ENCODE measurements around the gene CDH23.

CDH23 gene

DNA sequence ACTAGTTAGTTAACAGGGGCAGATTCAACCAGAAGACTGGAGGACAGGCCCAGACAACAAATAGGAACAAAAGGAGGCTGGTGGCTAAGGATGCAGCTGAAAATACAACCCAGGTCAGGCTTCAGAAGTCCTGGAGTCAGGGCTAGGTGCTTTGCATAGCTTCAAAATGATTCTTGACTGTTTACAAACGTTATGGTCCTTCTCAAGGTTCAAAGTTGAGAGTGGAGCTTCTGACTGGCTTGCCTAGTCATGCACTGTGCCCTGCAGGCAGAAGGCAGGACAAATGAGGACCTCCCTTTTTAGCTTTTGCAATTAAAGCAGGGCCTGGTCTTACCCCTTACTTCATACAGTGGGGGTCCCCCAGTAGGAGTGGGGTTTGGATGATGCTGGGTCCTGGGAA lies 4.4 kb upstream of the CDH23 start:
- no peak overlapping the region for H3K27ac ChIP-seq (ENCODE audit: low read depth, low read length)
- no peaks in the 10 kb centered on the region for H3K9me3 ChIP-seq (ENCODE audit: control insufficient read depth, insufficient read depth, low read length)
- no peak overlapping the region for H3K4me3 ChIP-seq (ENCODE audit: low read depth, low read length)
- peaks cover 33% of the 10 kb centered on the region for H3K27me3 ChIP-seq (ENCODE audit: control insufficient read depth, insufficient read depth, low read length)
- H3K36me3 ChIP-seq (ENCODE audit: control insufficient read depth, insufficient read depth, low read length): no peaks in the 10 kb centered on the region
- H3K4me1 ChIP-seq (ENCODE audit: control insufficient read depth, insufficient read depth, low read length): peaks cover 13% of the 10 kb centered on the region; the same call in 1 of the 2 replicates
- H3K9ac ChIP-seq (ENCODE audit: low read depth, low read length): no peak overlapping the region

DNA sequence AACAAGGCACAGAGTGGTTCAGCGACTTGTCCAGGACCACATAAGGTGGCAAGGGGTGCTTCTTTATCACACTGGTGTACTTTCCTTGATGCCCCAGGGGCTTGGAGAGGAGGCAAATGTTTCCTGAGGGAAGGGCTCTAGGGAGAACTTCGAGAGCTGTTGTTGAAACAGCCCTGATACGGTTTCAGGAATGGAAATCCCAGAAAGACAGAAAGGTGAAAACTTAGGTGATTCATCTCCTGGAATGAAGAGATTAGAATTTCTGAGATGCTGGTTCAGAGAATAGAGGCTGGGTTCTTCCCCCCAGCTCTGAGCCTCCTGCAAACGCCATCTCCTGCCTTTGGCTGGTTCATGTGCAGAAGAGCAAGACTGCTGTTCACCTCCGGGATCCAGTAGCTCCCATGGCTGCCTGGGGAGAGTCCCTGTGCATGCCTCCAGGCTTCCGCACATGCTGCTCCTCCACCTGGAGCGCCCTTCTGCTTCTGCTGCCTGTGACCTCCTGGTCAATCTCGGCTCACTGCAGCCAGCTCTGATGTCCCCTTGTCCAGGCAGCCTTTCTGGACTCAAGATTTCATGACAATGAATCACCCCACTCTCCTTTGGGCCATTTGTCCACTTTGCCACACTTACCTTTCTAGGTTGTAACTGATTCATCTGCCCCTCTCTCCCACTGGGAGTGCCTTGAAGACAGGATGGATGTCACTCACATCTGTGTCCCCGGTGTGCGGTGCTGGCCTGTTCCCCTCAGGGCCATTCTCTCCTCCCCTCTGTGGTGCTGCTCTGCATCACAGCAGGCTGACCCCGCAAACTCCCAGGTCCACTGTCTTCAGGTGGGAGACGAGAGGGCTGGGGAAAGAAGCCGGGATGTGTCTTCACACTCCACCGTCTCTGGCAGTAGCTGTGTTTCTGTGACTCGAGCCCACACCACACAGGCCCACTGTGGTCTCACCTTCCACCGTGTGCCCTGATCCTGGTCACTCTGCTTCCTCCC lies 3.6 kb upstream of the CDH23 start:
- Histone ChIP-seq H3K9ac (ENCODE audit: low read depth, low read length) (no peak overlapping the region), H3K27ac (ENCODE audit: low read depth, low read length) (no peak overlapping the region), H3K36me3 (ENCODE audit: control insufficient read depth, insufficient read depth, low read length) (no peaks in the 10 kb centered on the region), H3K27me3 (ENCODE audit: control insufficient read depth, insufficient read depth, low read length) (peaks cover 41% of the 10 kb centered on the region), H3K4me3 (ENCODE audit: low read depth, low read length) (no peak overlapping the region), H3K4me1 (ENCODE audit: control insufficient read depth, insufficient read depth, low read length) (peaks cover 16% of the 10 kb centered on the region; the same call in 1 of the 2 replicates), H3K9me3 (ENCODE audit: control insufficient read depth, insufficient read depth, low read length) (no peaks in the 10 kb centered on the region)

DNA sequence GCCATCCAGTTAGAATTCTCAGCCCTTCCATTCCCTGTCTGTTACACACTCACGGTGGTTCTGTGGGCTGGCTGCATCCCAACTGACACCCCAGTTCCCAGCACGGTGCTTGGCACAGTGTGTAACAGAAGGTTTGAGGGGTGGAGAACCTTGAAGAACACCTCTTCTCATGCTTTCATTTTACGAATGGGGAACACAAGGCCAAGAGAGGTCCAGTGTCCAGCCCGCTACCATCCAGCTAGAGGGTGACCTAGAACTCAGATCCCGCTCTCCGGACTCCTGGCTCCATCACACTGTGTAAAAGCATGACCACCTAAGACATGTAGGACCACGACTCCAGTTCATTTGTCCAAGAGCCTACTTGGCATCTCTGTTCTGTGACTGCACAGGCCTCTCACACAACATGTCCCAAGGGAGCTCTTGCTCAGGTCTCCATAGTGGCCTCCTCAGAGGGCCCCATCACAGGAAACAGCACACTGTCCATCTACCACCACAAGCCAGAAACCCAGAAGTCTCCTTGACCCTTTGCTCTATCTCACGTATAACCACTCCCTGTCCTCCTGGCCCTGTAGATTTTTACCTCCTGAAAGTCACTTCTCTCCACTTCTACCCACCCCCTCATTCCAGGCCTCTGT lies 2.8 kb upstream of the CDH23 start:
- H3K4me3 ChIP-seq (ENCODE audit: low read depth, low read length): no peak overlapping the region
- H3K27me3 ChIP-seq (ENCODE audit: control insufficient read depth, insufficient read depth, low read length): peaks cover 50% of the 10 kb centered on the region
- peaks cover 22% of the 10 kb centered on the region for H3K4me1 ChIP-seq (ENCODE audit: control insufficient read depth, insufficient read depth, low read length)
- H3K36me3 ChIP-seq (ENCODE audit: control insufficient read depth, insufficient read depth, low read length): no peaks in the 10 kb centered on the region
- no peak overlapping the region for H3K27ac ChIP-seq (ENCODE audit: low read depth, low read length)
- no peaks in the 10 kb centered on the region for H3K9me3 ChIP-seq (ENCODE audit: control insufficient read depth, insufficient read depth, low read length)
- no peak overlapping the region for H3K9ac ChIP-seq (ENCODE audit: low read depth, low read length)

DNA sequence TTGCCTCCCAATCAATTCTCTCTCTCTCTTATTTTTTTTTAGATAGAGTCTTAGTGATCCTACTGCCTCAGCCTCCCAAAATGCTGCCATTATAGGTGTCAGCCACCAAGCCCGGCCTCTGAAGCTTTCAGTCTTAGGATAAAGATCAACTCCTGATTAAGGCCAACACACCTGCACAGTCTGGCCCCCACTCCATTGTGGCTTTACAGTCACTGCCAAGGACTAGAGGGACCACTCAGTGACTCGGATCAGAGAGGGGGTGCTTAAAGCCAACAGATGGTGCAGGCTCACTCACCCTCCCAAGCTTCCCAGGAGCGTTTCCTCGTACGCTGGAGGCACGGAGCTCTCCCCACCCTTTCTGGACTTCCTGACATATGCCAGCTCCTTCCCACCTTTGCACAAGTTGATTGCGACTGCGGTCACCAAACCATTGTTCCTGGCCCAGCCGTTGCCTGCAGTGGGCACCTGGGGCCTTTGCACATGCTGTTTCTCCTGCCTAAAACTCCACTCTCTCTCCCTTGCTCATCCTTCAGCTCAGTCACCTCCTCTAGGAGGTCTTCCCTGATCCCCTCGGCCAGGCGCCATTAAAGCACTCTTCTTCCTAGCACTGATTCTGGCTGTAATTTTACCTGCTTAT lies 1.7 kb upstream of the CDH23 start:
- Histone ChIP-seq H3K9me3 (ENCODE audit: control insufficient read depth, insufficient read depth, low read length) (no peaks in the 10 kb centered on the region), H3K4me1 (ENCODE audit: control insufficient read depth, insufficient read depth, low read length) (peaks cover 25% of the 10 kb centered on the region), H3K9ac (ENCODE audit: low read depth, low read length) (no peak overlapping the region), H3K4me3 (ENCODE audit: low read depth, low read length) (no peak overlapping the region), H3K36me3 (ENCODE audit: control insufficient read depth, insufficient read depth, low read length) (no peaks in the 10 kb centered on the region), H3K27me3 (ENCODE audit: control insufficient read depth, insufficient read depth, low read length) (peaks cover 60% of the 10 kb centered on the region), H3K27ac (ENCODE audit: low read depth, low read length) (no peak overlapping the region)

DNA sequence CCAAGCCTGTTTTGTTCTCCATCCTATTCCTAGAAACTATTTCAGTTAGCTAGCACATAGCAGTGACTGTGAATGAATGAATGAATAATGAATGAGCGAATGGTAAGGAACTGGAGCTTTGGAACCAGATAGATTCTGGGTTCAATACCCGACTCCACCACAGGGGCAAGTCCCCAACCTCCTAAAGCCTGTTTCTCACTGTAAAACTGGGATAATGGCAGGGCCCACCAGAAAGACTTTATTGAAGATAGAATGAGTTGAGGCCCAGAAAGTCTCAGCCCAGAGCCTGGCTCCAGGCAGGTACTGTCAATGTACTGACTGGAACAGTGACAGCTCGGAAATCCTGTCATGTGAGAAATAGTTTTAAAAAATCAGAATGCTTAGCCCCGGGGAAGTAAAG lies 1.1 kb upstream of the CDH23 start:
- H3K9me3 ChIP-seq (ENCODE audit: control insufficient read depth, insufficient read depth, low read length): no peaks in the 10 kb centered on the region
- H3K4me1 ChIP-seq (ENCODE audit: control insufficient read depth, insufficient read depth, low read length): peaks cover 22% of the 10 kb centered on the region
- no peaks in the 10 kb centered on the region for H3K36me3 ChIP-seq (ENCODE audit: control insufficient read depth, insufficient read depth, low read length)
- H3K9ac ChIP-seq (ENCODE audit: low read depth, low read length): no peak overlapping the region
- H3K27ac ChIP-seq (ENCODE audit: low read depth, low read length): no peak overlapping the region
- peak overlapping the region; percentile 70 for H3K4me3 ChIP-seq (ENCODE audit: low read depth, low read length)
- peaks cover 66% of the 10 kb centered on the region for H3K27me3 ChIP-seq (ENCODE audit: control insufficient read depth, insufficient read depth, low read length)

DNA sequence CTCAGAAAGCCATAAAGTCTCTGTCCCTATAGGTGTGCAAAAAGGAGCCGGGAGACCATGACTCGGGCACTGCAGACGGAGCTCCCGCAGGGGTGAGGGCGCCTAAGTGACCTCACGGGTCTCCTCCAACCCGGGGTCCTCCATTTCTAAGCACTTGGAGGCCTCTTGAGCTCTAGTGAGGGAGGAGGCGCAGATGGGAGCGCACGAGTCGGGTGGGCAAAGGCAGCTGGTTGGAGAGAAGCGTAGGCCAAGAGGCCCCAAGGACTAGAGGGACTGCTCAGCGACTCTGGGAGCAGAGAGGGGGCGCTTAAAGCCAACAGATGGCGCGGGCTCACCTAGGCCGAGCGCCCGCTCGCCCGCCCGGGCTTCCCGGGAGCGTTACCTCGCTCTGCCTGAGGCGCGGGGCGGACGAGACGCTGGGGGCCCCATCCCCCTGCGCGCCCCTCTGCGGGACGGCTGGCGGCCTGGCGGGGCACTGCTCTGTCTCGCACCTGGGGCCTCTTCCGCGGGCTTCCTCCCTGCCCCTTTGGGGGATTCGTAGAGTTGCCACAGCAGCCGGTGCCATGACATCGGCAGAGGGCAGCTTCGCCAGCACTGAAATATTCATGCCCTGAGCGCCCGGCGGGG lies 523 bp upstream of the CDH23 start:
- peak overlapping the region; percentile 70 for H3K4me3 ChIP-seq (ENCODE audit: low read depth, low read length)
- no peaks in the 10 kb centered on the region for H3K36me3 ChIP-seq (ENCODE audit: control insufficient read depth, insufficient read depth, low read length)
- no peaks in the 10 kb centered on the region for H3K9me3 ChIP-seq (ENCODE audit: control insufficient read depth, insufficient read depth, low read length)
- peaks cover 16% of the 10 kb centered on the region for H3K4me1 ChIP-seq (ENCODE audit: control insufficient read depth, insufficient read depth, low read length)
- no peak overlapping the region for H3K27ac ChIP-seq (ENCODE audit: low read depth, low read length)
- H3K9ac ChIP-seq (ENCODE audit: low read depth, low read length): no peak overlapping the region
- peaks cover 68% of the 10 kb centered on the region for H3K27me3 ChIP-seq (ENCODE audit: control insufficient read depth, insufficient read depth, low read length)

DNA sequence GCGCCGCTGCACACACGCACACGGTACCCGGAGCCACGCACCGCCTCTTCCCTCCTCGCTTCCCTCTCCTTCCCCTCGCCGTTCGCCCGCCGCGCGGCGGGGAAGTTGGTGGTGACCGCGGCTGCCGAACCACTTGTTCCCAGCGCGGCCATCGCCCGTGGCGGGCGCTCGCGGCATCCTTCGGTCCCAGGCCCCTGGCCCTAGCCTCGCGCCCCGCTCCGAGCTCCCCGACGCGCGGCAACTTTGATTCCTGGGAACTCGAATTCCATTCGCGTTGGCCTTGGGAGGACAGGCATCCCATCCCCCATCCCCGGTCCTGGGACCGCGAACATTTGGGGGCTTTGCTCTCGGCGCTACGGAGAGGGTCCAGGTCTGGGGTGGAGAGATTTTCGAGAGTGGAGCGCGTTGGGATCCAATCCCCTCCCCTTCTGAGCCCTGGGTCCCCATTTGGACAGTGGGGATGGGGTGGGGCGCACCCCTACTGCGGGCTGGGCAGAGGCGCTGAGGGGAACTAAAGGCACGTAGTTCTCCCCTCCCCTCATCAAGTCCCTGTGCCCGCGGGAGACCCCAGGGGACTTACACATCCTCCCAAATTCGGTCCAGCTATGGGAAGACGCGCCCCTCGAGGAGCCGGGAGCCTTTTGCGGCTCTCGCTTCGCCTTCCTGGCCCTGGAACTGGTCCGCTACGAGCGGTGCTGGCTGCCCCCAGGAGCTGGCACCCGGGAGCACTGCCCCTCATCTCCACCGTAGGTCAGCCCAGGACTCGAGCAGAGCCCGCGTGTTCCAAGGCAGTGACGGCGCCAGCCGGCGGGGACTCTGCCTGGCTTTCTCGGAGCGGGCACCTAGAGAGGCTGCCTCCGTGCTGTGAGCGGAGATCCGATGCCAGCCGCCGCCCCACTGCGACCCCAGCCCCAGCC lies 834 bp downstream of the CDH23 start:
- peaks cover 67% of the 10 kb centered on the region for H3K27me3 ChIP-seq (ENCODE audit: control insufficient read depth, insufficient read depth, low read length)

DNA sequence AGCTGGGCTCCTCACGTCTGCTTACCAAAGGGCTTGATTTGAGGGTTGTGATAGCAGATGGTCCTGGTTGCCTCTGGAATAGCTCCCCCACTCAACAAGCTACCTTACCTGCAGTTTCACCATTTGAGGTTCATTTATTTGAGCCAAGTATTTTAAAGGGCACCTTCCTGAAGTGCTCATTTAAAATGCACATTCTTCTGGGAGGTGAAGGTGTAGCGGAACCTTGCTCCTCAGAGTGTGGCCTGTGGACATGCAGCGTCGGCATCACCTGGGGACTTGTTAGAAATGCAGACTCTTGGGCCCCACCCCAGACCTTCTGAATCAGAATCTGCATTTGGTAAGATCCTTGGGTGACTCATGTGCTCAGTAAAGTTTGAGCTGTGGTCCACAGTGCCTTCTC lies 2.3 kb downstream of the CDH23 start:
- H3K4me1 ChIP-seq (ENCODE audit: control insufficient read depth, insufficient read depth, low read length): peaks cover 16% of the 10 kb centered on the region
- no peaks in the 10 kb centered on the region for H3K36me3 ChIP-seq (ENCODE audit: control insufficient read depth, insufficient read depth, low read length)
- no peaks in the 10 kb centered on the region for H3K9me3 ChIP-seq (ENCODE audit: control insufficient read depth, insufficient read depth, low read length)
- H3K4me3 ChIP-seq (ENCODE audit: low read depth, low read length): no peak overlapping the region
- H3K27me3 ChIP-seq (ENCODE audit: control insufficient read depth, insufficient read depth, low read length): peaks cover 62% of the 10 kb centered on the region
- no peak overlapping the region for H3K9ac ChIP-seq (ENCODE audit: low read depth, low read length)
- no peak overlapping the region for H3K27ac ChIP-seq (ENCODE audit: low read depth, low read length)

More for the DNA sequence above, 834 bp downstream of the CDH23 start:
- Histone ChIP-seq H3K4me3 (ENCODE audit: low read depth, low read length) (peak overlapping the region; percentile 66), H3K27ac (ENCODE audit: low read depth, low read length) (no peak overlapping the region), H3K9me3 (ENCODE audit: control insufficient read depth, insufficient read depth, low read length) (no peaks in the 10 kb centered on the region), H3K4me1 (ENCODE audit: control insufficient read depth, insufficient read depth, low read length) (peaks cover 16% of the 10 kb centered on the region), H3K36me3 (ENCODE audit: control insufficient read depth, insufficient read depth, low read length) (no peaks in the 10 kb centered on the region), H3K9ac (ENCODE audit: low read depth, low read length) (no peak overlapping the region; the same call in 1 of the 2 replicates)

DNA sequence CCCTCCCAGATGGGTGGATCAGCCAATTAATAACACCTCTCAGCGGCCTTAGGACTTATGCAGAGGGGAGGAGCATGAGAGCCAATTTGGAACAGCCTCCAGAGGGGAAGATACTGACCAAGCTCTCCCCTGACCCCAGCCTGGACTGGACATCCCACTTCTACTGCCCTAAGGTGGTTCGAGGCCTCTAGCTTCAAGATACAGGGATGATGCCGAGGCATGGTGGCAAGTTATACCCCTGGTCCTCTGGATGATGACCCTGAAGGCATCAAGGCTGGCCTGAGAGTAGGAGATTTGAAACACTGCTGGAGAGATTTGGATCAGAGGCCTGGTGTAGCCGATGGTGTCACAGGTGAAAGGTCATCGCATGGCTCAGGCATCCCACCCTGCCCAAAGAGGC lies 3.2 kb downstream of the CDH23 start:
- Histone ChIP-seq H3K9ac (ENCODE audit: low read depth, low read length) (no peak overlapping the region), H3K27ac (ENCODE audit: low read depth, low read length) (no peak overlapping the region), H3K4me3 (ENCODE audit: low read depth, low read length) (no peak overlapping the region), H3K9me3 (ENCODE audit: control insufficient read depth, insufficient read depth, low read length) (no peaks in the 10 kb centered on the region), H3K36me3 (ENCODE audit: control insufficient read depth, insufficient read depth, low read length) (no peaks in the 10 kb centered on the region), H3K4me1 (ENCODE audit: control insufficient read depth, insufficient read depth, low read length) (peaks cover 16% of the 10 kb centered on the region), H3K27me3 (ENCODE audit: control insufficient read depth, insufficient read depth, low read length) (peaks cover 59% of the 10 kb centered on the region)

DNA sequence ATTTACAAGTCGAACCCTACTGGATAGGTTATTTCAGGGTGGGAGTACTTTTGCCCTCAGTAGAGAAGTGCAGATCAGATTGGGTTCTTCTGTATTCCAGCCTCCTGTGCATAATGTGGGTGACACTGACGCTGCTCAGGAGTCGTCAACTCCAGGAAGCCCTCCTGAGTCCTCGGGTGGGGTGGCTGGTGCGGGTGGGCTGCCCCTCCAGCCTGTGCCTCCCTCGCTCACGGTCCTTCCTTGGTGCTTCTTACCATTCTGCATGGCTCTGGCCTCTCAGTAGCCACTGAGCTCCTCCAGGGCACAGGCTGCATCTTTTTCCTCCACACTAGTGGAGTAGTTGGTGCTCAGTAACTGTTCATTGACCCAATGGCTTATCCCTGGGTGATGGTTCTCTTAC lies 4.3 kb downstream of the CDH23 start:
- Histone ChIP-seq H3K27me3 (ENCODE audit: control insufficient read depth, insufficient read depth, low read length) (peaks cover 47% of the 10 kb centered on the region), H3K4me1 (ENCODE audit: control insufficient read depth, insufficient read depth, low read length) (peaks cover 13% of the 10 kb centered on the region), H3K9ac (ENCODE audit: low read depth, low read length) (no peak overlapping the region), H3K4me3 (ENCODE audit: low read depth, low read length) (no peak overlapping the region), H3K36me3 (ENCODE audit: control insufficient read depth, insufficient read depth, low read length) (no peaks in the 10 kb centered on the region), H3K27ac (ENCODE audit: low read depth, low read length) (no peak overlapping the region), H3K9me3 (ENCODE audit: control insufficient read depth, insufficient read depth, low read length) (no peaks in the 10 kb centered on the region)
